ENCODE measurements around the gene HK3.

The HK3 gene, protein sequence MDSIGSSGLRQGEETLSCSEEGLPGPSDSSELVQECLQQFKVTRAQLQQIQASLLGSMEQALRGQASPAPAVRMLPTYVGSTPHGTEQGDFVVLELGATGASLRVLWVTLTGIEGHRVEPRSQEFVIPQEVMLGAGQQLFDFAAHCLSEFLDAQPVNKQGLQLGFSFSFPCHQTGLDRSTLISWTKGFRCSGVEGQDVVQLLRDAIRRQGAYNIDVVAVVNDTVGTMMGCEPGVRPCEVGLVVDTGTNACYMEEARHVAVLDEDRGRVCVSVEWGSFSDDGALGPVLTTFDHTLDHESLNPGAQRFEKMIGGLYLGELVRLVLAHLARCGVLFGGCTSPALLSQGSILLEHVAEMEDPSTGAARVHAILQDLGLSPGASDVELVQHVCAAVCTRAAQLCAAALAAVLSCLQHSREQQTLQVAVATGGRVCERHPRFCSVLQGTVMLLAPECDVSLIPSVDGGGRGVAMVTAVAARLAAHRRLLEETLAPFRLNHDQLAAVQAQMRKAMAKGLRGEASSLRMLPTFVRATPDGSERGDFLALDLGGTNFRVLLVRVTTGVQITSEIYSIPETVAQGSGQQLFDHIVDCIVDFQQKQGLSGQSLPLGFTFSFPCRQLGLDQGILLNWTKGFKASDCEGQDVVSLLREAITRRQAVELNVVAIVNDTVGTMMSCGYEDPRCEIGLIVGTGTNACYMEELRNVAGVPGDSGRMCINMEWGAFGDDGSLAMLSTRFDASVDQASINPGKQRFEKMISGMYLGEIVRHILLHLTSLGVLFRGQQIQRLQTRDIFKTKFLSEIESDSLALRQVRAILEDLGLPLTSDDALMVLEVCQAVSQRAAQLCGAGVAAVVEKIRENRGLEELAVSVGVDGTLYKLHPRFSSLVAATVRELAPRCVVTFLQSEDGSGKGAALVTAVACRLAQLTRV

DNA sequence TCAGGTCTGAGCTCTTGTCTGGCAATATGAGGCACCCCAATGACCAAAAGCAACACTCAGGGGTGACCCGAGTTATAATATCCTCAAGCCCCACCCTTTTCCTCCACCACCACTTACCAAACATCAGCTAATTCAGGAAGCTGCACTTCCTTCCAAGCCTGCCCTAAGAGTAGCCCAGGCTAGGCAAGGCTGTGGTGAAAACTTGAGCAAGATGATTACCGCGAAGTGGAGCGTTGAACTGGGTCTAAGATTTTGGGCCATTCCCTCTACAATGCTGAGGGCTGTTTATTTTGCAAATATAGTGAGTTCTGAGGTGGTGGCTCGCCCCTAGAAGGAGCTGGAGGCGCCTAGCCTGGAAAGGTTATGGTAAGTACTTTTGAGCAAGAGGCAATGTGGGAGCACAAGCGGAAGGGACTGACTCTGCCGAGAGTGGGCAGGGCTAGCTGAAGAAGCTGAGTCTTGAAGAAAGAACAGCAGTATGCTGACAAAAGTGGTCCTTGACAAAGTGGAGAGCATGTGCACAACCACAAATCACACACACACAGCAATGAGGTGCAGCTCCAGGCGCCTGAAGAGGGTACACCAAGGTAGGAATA, at the start of gene HK3:
TSS of gene HK3 (minus strand) at position 51 of the 596 bp plus-strand sequence. CDS start 3,187 bp downstream, outside the sequence.
- no peak for DNase-seq (ENCODE audit: low read depth, low spot score)

DNA sequence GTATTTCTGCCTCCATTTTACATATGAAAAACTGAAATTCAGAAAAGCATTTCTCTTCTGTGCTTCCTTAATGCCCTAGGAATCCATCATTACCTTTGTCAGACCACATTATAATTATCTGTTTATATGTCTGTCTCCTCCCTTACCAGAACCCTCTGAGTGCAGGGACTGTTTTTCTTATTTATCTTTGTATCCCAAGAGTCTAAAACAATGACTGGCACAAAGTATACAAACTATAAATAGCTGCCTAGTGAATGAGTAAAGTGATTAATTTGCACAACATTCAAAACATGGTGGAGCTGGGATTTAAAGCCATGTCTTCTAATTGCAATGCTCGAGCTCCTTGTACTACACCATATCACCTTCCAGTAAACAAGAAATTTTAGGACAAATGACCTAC, 49.3 kb upstream of the HK3 start:
- DNase-seq (ENCODE audit: low read depth, low spot score) = no peak

DNA sequence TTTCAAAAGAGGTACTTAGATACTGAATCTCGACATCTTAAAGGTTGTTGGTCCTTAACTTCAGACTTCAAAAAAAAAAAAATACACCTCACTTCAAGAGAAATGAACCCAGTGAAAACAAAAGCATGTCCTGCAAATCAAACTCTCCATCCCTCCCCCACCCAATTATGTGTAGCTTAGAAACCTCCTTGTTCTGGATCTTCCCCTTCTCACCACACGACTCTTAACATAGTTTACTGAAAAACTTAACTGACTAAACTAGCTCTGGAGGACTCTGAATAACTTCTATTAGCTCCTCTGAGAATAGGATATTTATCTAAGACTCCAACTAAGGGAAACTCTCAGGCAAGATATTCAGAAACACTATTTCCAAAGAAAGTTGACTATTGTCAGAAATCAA, 48.7 kb upstream of the HK3 start:
- DNase-seq (ENCODE audit: low read depth, low spot score) = no peak

DNA sequence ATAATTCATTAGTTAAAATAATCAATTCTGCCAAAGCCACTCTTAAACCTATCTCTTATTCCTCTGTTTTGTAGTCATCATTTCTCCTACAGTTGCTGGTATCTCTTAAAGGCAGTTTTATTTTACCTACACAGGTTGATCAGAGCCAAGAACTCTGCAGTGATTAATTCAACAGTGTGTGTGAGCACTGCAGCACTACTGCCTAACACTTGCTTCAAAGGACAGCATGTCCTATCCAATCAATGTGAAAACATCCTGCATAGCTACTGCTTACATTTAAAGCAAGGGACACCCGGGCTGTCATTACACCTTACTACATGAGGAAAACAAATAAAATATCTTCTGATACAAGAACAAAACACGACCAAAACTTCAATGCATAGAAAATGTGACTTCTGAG, 45.1 kb upstream of the HK3 start:
- no peak for DNase-seq (ENCODE audit: low read depth, low spot score)

DNA sequence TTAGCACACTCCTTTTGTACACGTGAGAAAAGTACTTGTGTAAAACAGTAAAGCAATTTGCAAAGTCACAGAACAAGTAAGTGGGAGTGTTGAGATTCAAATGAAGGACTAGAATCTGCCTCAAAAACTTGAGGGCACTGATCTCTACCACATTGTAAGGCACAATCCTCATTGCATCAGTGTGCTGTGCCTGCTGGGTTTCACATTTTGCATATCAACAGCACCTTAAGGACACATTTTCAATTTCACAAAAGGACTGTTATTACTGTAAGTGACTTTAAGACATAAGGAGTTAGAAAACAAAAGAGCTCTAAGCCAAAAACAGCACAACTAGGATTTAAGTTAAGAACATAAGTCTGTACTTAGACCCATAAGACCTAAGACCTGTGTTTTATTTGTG, 44.7 kb upstream of the HK3 start:
- peak; percentile 9 for DNase-seq (ENCODE audit: low read depth, low spot score)

DNA sequence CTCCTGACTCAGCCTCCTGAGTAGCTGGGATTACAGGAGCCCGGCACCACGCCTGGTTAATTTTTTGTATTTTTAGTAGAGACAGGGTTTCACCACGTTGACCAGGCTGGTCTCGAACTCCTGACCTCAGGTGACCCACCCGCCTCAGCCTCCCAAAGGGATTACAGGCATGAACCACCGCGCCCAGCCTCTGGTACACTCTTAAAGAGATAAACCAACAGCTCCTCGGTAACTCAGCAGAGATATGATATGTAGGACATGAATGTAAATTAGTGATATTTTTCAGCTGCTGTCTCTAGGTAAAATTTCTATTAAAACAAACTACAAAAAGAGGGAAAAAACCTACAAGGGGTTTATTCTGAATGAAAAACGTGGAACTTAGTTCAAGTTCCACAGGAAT, 42.8 kb upstream of the HK3 start:
- no peak for DNase-seq (ENCODE audit: low read depth, low spot score)

DNA sequence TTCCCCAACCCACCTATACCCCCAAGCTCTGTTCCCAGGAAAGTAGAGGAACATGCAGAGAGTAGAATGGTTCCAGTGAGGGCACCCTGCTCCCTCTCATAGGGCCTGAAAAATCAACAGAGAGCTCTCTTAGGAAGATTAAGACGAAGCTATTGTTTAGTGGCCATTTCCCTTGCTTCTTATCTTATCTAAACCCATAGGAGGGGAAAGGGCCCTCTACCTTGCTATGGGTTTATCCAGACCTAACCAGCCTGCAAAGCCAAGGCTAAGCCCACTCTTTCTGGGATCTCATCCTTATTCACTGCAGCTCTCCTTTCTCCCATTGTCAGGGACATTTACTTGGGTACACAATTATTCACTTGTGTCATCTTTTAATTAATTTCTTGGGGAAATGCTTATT, 39.3 kb upstream of the HK3 start:
- no peak for DNase-seq (ENCODE audit: low read depth, low spot score)

DNA sequence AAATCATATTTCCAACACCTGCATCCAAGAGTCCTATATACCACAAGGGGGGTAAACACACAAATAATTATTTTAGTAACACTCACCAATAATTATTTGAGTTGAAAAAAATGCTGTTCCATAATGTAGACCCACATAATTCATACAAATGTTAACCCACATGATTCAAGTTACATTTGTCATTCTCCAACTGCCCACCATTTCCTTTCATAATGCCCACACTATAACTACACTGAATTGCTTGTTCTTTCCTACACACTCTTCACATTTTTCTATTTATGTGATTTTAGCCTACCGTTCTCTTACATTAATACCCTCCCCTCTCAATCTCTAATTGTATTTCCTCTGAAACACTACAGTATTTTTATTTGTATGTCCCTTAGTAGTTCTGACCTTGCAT, 35.9 kb upstream of the HK3 start:
- no peak for DNase-seq (ENCODE audit: low read depth, low spot score)

DNA sequence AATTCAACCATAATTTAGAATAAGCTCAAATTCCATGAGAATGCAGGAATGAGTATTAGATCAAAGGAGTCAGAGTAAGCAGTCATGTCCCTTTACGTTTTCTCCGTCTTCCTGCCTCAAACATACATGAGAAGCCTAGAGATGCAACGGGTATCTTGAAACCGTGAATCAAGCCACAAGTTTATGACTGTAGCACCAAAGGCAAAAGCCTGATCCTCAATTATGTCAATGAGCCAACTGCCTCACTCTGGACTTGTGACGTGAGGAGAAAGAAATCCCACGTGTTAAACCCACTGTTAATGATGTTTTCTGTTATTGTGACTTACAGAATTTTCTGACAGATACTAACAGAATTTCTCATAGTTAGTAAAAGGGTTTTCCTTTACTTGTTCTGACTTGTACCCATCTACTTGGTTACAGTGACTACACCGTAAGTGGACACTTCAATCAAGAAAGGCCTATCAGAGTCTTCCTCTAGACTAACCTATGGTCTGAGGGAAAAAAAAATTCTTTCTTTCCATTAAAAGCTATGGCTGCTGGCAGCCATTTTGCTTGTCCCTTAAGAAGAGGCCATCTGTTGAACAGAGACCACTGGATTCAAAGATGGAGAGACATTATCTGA, 35.3 kb upstream of the HK3 start:
- DNase-seq (ENCODE audit: low read depth, low spot score) = no peak

DNA sequence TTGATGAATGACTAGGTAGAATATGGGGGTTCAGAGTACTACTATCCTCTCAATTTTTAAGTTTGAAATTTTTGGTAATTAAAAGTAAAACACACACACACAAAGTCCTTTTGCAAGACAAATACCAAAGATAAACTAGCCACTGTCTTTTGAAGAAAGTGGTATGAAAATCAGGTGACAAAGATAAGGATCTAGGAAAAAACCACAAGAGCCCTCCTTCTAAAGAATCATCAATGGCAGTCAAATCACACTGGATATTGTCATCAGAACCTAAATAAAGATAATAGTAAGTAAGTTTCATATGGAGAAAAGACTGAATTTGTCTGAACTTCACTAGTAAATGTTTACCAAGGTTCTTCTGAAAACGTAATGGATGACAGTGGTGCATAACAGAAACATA, 30.5 kb upstream of the HK3 start:
- DNase-seq (ENCODE audit: low read depth, low spot score) = no peak

DNA sequence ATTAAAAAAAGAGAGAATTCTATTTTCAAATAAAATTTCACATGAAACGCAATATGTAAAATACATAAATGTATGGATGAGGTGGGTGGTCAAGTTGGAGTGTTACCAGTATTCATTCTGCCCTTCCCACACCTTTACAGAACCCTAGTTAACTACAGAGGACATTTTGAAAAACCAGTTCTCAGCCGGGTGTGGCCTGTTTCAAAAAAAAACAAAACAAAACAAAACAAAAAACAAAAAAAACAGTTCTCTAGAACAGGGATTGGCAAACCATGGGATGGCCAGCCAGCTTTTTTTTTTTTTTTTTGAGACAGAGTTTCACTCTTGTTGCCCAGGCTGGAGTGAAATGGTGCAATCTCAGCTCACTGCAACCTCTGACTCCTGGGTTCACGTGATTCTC, 28.4 kb upstream of the HK3 start:
- no peak for DNase-seq (ENCODE audit: low read depth, low spot score)

DNA sequence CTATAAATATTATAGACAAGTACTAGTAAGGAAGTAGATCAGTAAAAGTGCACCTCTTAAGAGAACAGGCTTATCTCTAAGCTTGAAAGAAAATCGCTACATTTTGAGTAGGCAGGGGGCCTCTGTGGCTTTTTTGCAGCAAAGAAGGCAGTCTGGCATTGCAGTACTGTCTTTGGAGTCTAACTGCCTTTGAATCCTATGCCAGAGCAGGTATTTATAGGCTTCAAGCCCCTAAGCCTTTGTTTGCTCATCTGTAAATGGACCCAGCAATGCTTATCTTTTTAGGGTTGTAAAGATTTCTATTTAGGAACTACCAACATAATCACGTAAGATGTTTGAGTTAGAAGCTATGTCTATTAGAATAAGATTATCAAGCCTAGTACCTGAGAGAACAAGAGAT, 23.7 kb upstream of the HK3 start:
- no peak for DNase-seq (ENCODE audit: low read depth, low spot score)

DNA sequence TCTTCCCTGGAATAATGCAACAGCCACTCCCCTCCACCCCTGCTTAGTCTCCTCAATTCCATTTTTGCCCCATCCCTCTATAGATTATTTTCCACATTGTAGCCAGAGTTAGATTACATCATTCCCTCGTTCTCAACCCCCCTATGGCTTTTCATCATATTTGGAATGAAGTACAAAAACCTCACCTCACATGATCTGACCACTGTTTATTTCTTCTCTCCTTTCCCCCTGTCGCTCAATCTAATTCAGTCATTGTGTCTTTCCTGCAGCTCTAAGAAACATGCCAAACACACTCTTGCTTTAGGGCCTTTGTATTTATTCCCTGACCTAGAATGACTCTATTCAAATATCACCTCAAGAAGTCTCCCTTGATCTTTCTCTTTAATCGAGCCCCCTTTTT, 22.6 kb upstream of the HK3 start:
- no peak for DNase-seq (ENCODE audit: low read depth, low spot score)

DNA sequence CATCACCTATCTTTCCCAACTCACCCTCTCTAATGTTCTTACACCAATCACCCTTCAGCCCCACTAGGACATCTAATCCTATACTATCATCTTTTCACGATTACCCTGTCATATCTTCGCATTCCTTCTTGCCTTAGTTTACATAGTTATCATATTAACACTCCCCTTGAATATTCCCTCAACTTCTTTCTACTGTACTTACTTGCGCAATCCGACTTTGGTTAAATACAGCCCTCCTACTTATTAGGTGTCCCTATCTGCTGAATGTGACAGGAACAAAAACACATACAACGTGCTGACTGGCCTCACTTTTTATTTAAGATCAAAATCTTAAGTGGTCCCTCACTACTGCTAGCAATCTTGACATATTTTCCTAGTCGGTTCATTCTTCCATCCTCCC, 19.5 kb upstream of the HK3 start:
- no peak for DNase-seq (ENCODE audit: low read depth, low spot score)

DNA sequence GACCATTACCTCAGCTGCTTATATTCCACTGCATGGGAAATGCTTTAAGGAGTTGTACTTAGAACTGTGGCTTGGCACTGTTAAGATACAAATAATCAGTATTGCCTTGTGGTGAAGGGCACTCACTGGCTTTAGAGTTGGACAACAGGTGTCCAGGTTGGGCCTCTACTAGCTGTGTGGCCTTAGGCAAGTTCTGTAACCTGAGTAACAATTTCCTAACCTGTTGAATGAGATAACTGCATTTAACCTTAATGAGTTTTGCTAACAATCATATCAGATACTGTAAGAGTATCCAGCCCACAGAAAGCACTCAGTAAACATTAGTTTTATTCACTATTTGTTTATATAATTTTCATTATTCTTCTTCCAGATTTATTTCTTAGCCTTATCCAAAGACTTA, 17.2 kb upstream of the HK3 start:
- DNase-seq (ENCODE audit: low read depth, low spot score) = no peak

DNA sequence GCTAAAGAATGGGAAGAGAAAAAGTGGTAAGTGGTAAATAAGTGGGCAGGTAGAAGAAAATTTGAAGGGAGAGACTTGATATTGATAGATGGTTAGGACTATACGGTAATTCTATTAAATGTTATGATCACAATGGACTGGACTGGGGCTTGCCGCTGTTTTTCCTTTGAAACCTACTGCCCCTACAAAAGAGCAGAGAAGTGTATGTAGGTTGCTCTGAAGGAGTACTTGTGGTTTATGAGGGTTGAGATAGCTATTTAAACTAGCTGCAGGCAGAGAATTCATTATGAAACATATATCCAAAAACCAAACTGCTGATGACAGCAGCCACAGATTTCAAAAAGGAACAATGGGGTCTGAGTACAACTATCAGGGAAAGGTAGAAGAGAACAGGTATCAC, 16.8 kb upstream of the HK3 start:
- DNase-seq (ENCODE audit: low read depth, low spot score) = no peak

DNA sequence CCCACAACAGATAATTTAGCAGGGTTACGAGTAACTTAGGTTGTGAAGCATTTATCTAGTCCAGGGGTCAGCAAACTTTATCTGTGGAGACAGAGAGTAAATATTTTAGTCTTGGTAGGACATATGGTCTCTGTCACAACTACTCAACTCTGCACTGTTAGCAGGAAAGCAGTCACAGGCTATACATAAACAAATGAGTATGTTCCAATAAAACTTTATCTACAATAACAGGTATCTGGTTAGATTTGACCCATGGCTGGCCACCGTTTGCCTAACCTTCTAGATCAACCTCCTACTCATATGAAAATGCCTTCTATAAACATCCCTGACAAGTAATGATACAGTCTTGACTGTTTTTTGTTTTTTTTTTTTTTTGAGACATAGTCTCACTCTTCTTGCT, 13.0 kb upstream of the HK3 start:
- DNase-seq (ENCODE audit: low read depth, low spot score) = no peak

DNA sequence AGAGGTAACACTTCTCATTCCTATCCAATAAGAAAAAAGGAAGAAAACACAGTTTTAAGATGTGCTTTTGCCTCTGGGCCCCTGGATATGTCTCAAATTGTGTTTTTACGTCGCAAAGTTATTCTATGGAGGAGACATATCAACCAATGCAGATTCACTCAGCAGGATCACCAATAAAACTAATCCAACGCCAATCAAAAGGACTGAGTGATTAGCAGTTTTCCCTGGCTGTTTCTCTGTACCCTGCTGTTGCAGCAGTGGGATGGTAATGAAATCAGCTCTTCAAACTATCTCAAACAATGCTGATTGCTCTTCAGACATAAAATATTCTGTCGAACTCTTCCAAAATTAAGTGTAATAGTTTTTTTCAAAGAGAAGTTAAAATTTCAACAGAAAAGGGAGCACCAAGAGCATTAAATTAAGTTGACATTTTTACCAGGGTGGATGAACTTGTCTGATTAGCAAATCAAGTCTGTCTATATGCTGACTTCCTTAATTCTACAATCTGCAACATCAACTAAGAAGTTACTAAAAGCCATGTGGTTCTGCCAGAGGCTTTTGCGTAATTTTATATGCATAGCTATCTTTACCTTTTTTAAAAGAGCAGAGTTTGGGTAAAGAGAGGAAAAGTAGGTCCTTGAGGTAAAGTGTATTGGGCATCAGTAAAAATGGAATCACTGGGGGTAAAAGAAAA, 9.7 kb upstream of the HK3 start:
- DNase-seq (ENCODE audit: low read depth, low spot score) = no peak

DNA sequence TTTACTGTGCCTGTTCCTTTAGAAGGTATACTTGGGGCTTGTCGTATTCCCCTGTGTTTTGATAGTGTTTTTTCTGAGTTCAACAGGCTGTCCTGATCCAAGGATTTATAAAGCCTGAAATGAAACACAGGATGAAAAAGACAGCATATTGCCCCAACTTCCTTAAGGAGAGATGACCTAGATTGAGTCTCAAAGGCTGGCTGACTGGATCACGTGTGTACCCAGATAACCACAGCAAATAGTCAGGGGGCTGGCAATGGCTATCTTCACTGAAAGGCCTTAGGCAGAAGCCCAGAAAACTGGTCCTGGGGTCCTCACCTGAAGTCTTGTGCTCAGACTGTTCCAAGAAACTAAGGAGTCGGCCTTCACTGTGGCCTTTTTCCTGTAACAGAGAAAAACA, 7.7 kb upstream of the HK3 start:
- no peak for DNase-seq (ENCODE audit: low read depth, low spot score)

DNA sequence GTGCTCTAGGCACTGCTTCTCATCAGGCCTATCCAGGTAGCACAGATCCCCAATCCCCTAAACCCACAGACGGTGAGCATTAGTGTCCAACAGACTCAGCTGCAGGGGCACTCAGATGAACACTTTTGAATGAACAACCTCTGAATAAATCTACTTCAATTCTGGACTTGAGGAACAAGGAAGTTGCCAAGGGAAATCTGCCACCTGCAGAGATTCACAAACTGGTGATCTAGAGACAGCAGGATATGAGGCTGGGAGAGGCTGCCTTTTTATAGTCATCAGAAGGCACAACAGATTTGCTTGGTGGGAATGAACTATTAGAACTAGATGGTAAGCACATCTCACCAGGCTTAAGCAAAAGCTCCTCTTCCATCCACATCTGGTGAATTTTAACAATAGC, 7.0 kb upstream of the HK3 start:
- DNase-seq (ENCODE audit: low read depth, low spot score) = no peak

DNA sequence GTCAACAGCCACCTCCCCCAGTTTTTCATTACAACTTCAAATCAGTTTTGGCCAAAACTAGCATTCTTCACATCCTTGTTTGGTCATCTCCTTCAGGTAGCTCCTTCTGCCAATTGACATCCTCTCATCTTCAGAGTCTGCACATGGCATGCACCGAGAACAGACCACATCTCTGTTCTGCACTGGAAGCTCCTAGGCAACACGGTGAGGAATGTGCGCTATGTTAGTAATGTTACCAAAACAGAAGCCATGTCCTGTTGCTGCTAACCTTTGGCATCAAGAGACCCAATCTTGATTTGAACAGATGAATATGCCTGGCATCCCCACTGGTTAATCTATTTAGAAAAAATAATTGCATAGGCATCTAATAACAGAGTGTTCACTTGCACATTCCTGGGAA, 5.1 kb upstream of the HK3 start:
- no peak for DNase-seq (ENCODE audit: low read depth, low spot score)
